Thyroid gland (tissue), 4 donors: ENCODE measurements around the gene KRTAP12-1. TPM values are rescaled to one million over a fixed set of nuclear protein-coding genes. Genes with fewer than 3 reads are reported as not detected.

Experiments
- DNase-seq, 2 donors: peaks; one replicate each; pipeline ENCODE4 v3.0.0-alpha.2; 2019
- H3K27ac ChIP-seq, 3 donors: fragments of 200-600 bp; sonication (generic); 1 replicate in 2 of 3; 2 replicates in 1 of 3; pipeline ENCODE4 v1.5.1; 2016 to 2019; ENCODE audit warnings: mild to moderate bottlenecking in 1 of 3, moderate library complexity in 1 of 3
- H3K27me3 ChIP-seq: fragments of 200-600 bp; sonication (generic); one replicate; pipeline ENCODE4 v1.5.1; 2019
- H3K36me3 ChIP-seq, 2 donors: fragments of 200-600 bp; sonication (generic); one replicate each; pipeline ENCODE4 v1.5.1; 2016 to 2019
- H3K4me1 ChIP-seq, 2 donors: fragments of 200-600 bp; sonication (generic); one replicate each; pipeline ENCODE4 v1.5.1; 2017 to 2019
- H3K4me3 ChIP-seq, 3 donors: fragments of 200-600 bp; sonication (generic); replicated peaks in 1 of 3; 1 replicate in 2 of 3; 2 replicates in 1 of 3; pipeline ENCODE4 v1.5.1; 2016; ENCODE audit warnings: mild to moderate bottlenecking in 1 of 3
- H3K9me3 ChIP-seq: fragments of 200-600 bp; sonication (generic); one replicate; pipeline ENCODE4 v1.5.1; 2017
- CTCF ChIP-seq, 6 experiments: fragments of 200-600 bp in 3 of 6; fragments of 450-650 bp in 3 of 6; sonication (generic) in 3 of 6; IDR thresholded peaks; one replicate each; pipeline ENCODE4 v1.5.1; 2016 to 2019; ENCODE audit warnings: antibody characterized with exemption in 6 of 6, mild to moderate bottlenecking in 2 of 6, inconsistent platforms in 1 of 6, moderate library complexity in 1 of 6
- POLR2A ChIP-seq, 2 donors: fragments of 450-650 bp; IDR thresholded peaks; one replicate each; pipeline ENCODE4 v1.6.1; 2017; ENCODE audit warnings: antibody characterized with exemption in 2 of 2, mild to moderate bottlenecking in 2 of 2, moderate library complexity in 1 of 2
- WGBS, 2 donors: methylation state at CpG; one replicate each; pipeline ENCODE4 v1.1.5; 2017; 5-methylcytosine and 5-hydroxymethylcytosine counted together
- intact Hi-C: fragments of 100-400 bp; cut with DNase I; formaldehyde crosslinking; loops from one replicate; pipeline ENCODE4 v1.15.1; 2023
- small RNA-seq: library from RNA; depleted of rRNA; stranded (forward); fragments of <200 nt; gene quantifications from one replicate; pipeline ENCODE3, GENCODE V24; 2016
- total RNA-seq, 4 donors: library from RNA; depleted of rRNA; stranded (reverse); fragments of >200 nt; gene quantifications; one replicate each; pipeline ENCODE4 v1.2.3, GENCODE V29; 2016

KRTAP12-1 gene
- total RNA-seq, 4 donors from 2014 or later, result 0.78 TPM; not detected in 3

- intact Hi-C loops, result no loop called here
- TF ChIP-seq POLR2A (IDR thresholded peaks at IDR 0.05) (no peak), CTCF (IDR thresholded peaks at IDR 0.05) (no peak)
- Histone ChIP-seq H3K27ac (no peak within 1 kb of the TSS), H3K4me1 (no peaks in the 10 kb centered on the region), H3K27me3 (no peaks in the 10 kb centered on the region), H3K4me3 (no peak within 1 kb of the TSS), H3K9me3 (no peaks in the 10 kb centered on the region), H3K36me3 (no peaks in the 10 kb centered on the region)
- 68 to 78% methylated on average over 16 to 19 of the region's 21 CpGs for WGBS, 2 donors
- DNase-seq, result no peak
Observed at GRCh38 chr21:44637018-44637850, 44.7 kb downstream of the KRTAP12-1 start, which contains the start of gene KRTAP10-10. Gene KRTAP10-10, plus strand, starts transcription at chr21:44637356. Its CDS starts 62 bp downstream, at chr21:44637418.

- Histone ChIP-seq H3K27me3 (no peaks in the 10 kb centered on the region), H3K4me1 (no peaks in the 10 kb centered on the region), H3K4me3 (no peak overlapping the region), H3K9me3 (no peaks in the 10 kb centered on the region), H3K27ac (no peak overlapping the region), H3K36me3 (no peaks in the 10 kb centered on the region)
- no peak for DNase-seq
- intact Hi-C loops, result no loop called here
- 90% methylated on average over 15 of the region's 15 CpGs for WGBS, 2 donors
- TF ChIP-seq POLR2A (IDR thresholded peaks at IDR 0.05) (no peak), CTCF (IDR thresholded peaks at IDR 0.05) (no peak)
Observed at GRCh38 chr21:44636209-44637017, 45.5 kb downstream of the KRTAP12-1 start.

- no peak overlapping the region for H3K4me3 ChIP-seq
- no peaks in the 10 kb centered on the region for H3K9me3 ChIP-seq
- H3K4me1 ChIP-seq, result no peaks in the 10 kb centered on the region
- TF ChIP-seq CTCF (IDR thresholded peaks at IDR 0.05) (no peak), POLR2A (IDR thresholded peaks at IDR 0.05) (no peak)
- H3K36me3 ChIP-seq, result no peaks in the 10 kb centered on the region
- 93 to 94% methylated on average over 1 of the region's 1 CpG for WGBS, 2 donors
- no peak for DNase-seq
- intact Hi-C loops, result no loop called here
- no peaks in the 10 kb centered on the region for H3K27me3 ChIP-seq
- H3K27ac ChIP-seq, result no peak overlapping the region
Observed at GRCh38 chr21:44632067-44632466, 49.9 kb downstream of the KRTAP12-1 start.

Small RNA genes within 50 kb of the gene (small RNA-seq; reads per million reads assigned to genes)
- gene KRTAP12-6P, result not detected

Other genes starting within 250 kb of the KRTAP12-1 start
- under 1 TPM; 0.78 to 0.92 (median 0.85) TPM for gene LRRC3, start 226.7 kb downstream of the KRTAP12-1 start, total RNA-seq
- not detected for gene KRTAP10-1, start 142.0 kb downstream of the KRTAP12-1 start, total RNA-seq
- not detected for gene KRTAP10-2, start 130.7 kb downstream of the KRTAP12-1 start, total RNA-seq
- gene KRTAP10-3, start 123.4 kb downstream of the KRTAP12-1 start, total RNA-seq, result not detected
- gene KRTAP10-4, start 108.4 kb downstream of the KRTAP12-1 start, total RNA-seq, result not detected
- under 1 TPM in 1 of 4 donors, not detected in 3; 0.78 TPM for gene KRTAP10-5, start 101.6 kb downstream of the KRTAP12-1 start, total RNA-seq
- not detected for gene KRTAP10-6, start 89.7 kb downstream of the KRTAP12-1 start, total RNA-seq
- gene KRTAP10-7, start 81.6 kb downstream of the KRTAP12-1 start, total RNA-seq, result not detected
- not detected for gene KRTAP10-8, start 70.1 kb downstream of the KRTAP12-1 start, total RNA-seq
- not detected for gene KRTAP10-9, start 55.1 kb downstream of the KRTAP12-1 start, total RNA-seq
- gene KRTAP10-10, start 44.8 kb downstream of the KRTAP12-1 start, total RNA-seq, result not detected
- not detected for gene KRTAP10-11, start 35.7 kb downstream of the KRTAP12-1 start, total RNA-seq
- not detected for gene KRTAP12-4, start 27.5 kb downstream of the KRTAP12-1 start, total RNA-seq
- not detected for gene KRTAP12-3, start 24.2 kb downstream of the KRTAP12-1 start, total RNA-seq
- gene KRTAP12-2, start 15.2 kb downstream of the KRTAP12-1 start, total RNA-seq, result under 1 TPM in 1 of 4 donors, not detected in 3; 0.89 TPM
- gene KRTAP10-12, start 15.0 kb upstream of the KRTAP12-1 start, total RNA-seq, result not detected
- gene TSPEAR, start 29.4 kb upstream of the KRTAP12-1 start, total RNA-seq, result 1 to 10 TPM in 2 of 4 donors, under 1 TPM in 2; 0.21 to 1.3 (median 0.69) TPM
- gene UBE2G2, start 119.7 kb upstream of the KRTAP12-1 start, total RNA-seq, result 100 to 1,000 TPM in 1 of 4 donors, 10 to 100 TPM in 3; 90.4 to 127 (median 95.3) TPM
- gene SUMO3, start 135.9 kb upstream of the KRTAP12-1 start, total RNA-seq, result 100 to 1,000 TPM in 1 of 4 donors, 10 to 100 TPM in 3; 65.7 to 127 (median 87.8) TPM
- 100 to 1,000 TPM; 256 to 374 (median 309) TPM for gene PTTG1IP, start 191.5 kb upstream of the KRTAP12-1 start, total RNA-seq
- gene ITGB2, start 238.7 kb upstream of the KRTAP12-1 start, total RNA-seq, result 10 to 100 TPM; 18.4 to 79.4 (median 27.5) TPM